RPMI7951 (cell line): ENCODE results near the gene NHLRC4. TPM values are rescaled to one million over a fixed set of nuclear protein-coding genes. Genes with fewer than 3 reads are reported as not detected.

Experiments
- DNase-seq: peaks from one replicate; pipeline ENCODE4 v3.0.0-alpha.2; 2012; ENCODE audit warnings: low read depth
- total RNA-seq: library from RNA; depleted of rRNA; stranded (reverse); fragments of >200 nt; shearing (Covaris generic); gene quantifications from 2 replicates; pipeline ENCODE4 v1.2.3, GENCODE V29; 2014

NHLRC4 gene
- total RNA-seq, 1 experiment from 2014 or later = 0.24 TPM

DNA sequence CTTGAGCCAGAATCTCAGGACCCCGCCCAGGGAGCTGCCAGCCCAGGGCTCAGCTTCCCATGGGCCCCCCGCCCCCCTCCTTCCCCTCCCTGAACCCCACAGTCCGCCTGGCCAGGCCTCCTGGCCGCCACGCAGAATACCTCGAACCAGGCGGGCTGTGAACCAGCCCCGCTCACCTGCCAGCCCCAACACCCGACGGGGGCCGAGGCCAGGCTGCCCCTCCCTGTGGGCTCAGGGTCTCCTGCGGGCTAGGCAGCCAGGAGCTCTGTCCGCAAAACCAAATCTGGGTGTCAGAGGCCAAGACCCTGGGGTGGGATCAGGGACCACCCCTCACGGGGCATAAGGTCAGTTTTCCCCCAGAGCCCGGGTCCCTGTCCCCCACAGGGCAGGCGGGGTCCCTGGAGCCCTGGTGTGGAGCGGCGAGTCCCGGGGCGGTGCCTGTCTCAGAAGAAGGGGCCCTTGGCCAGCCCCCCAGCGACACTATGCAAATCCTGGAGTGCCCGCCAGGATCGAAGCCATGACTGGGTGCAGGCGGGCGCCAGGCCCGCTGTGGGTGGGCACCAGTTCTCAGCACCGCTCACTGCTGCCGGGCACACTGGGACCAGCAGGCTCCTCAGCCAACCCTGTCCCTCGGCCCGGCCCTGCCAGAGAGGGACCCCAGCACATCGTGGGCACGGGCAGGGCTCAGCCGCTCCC is 13.1 kb upstream of the NHLRC4 start:
- no peak for DNase-seq

DNA sequence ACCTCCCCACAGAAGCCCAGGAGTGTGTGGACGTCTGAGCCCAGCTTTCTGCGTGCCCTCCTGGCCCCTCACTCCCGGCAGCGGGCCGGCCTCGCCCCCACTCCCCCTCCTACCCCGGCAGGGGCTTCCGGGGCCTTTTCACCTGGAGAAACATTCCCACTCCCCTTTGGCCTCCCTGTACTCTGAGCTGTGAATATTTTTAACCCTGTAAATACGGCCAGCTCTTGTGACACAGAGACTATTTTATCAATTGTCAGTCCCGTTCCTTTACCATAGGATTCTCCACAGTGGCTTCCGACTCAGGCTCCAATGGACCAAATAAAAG is 12.5 kb upstream of the NHLRC4 start:
- no peak for DNase-seq

GRCh38 chr16:554640-555365 is 12.0 kb upstream of the NHLRC4 start:
- peak; percentile 39 for DNase-seq

- DNase-seq = no peak
Observed at GRCh38 chr16:555528-556473, 11.0 kb upstream of the NHLRC4 start.

GRCh38 chr16:556474-557173 is 10.2 kb upstream of the NHLRC4 start:
- no peak for DNase-seq

DNA sequence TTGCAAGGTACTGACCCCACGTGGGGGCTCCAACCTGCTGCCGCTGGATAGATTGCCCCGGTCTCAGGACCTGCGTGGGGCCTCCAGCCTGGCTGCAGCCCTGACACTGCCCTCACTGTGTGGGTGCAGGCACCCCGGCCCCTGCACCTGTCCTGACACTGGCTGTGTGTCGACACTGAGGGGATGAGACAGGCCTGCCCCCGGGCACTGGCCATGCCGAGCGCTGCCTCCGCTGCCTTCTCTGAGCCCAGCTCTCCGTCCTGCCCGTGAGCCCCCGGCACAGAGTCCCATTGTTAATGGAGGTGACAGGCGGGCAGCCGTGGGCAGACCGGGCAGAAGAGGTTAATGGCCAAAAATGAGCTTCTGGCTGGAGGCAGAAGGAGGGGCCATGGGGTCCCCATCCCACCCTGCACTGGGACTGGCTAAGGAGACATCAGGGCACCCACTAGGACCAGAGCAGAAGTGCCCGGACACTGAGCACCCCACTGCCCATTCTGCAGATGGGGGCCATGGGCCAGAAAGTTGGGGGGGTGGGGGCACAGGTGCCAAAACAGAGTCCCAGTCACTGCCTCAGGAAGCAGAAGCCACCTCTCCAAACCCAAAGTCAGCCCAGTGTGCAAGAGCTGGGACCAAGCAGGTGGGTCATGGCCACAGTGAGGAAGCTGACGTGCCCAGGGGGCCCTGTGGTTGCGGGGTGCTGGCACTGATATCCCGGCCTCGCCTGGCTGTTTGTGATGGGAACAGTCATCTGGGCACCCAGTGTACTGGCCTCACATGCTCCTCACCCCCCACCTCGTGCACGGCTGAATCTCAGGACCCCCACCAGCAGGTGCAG is 9.1 kb upstream of the NHLRC4 start:
- no peak for DNase-seq

DNA sequence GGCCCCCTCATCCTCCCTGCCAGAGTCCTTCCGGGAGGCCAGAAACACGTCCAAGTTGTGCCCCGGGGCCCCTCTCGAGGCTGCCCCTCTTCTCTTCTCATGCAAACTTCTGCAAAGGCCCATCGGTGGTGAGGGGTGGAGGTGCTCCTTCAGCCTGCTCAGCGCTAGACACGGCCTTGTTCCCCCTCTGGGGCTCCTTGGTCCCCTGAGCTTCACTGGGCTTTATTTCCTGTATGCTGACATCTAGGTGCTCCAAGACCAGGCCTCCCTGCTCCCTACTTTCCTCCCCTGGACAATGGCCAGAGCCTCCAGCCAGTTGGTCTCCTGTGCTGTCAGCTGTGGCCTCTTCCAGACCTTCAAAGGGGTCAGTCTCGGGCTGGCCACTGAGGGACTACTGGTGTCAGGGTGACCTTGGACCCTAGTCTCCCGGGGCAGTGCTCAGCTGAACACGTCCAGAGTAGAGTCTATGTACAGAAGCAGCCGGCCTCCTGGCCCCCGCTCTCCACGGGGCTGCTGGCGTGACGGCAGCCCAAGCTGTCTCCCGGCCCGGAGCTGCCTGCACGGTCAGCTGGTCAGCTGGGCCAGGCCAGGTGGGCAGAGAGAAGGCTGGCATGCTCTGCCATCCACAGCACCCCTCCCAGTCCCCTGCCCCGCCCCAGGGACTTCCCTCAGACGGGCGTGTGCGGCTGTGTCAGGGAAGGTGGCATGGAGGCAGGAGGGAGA is 8.3 kb upstream of the NHLRC4 start:
- DNase-seq = no peak

DNA sequence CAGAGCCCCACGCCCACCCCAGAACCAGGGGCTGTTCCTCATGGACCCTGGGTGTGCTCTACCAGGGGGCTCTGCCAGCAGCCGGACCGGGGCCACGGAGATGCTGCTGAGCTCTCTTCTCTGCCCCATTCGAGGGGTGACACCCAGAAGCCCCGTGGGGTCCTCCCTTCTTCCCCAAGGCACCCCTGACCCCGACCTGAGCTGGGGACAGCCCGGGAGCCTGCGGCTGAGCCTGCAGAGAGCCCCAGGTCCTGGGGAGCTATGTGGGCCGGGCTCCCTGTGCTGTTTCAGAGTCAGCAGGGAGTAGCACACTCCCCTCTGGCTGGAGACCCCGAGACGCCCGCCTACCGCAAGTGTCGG is 7.8 kb upstream of the NHLRC4 start:
- DNase-seq = no peak

- DNase-seq = no peak
Observed at GRCh38 chr16:559411-560203, 7.2 kb upstream of the NHLRC4 start.

DNA sequence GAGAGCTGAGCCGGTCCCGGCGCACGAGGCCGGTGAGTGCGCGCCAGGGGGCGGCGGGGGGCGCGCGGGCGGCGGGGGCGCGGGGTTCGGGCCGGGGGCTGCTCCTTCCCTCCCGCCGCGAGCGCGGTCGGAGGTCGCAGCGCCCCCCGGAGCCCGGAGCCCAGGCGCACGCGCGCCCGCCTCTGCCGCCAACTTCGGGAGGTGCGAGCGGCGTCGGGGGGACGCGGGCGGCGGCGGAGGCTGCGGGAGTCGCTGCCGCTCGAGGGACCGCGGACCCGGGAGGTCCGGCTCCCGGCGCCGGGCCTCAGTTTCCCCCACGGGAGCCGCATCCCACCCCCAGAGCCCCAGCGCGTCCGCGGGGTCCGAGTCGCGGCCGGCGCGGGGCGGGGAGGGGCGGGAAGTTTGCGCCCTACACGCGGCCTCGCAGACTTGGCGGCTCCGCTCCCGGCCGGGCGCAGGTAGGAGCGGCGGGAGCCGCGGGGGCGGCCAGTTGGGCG is 6.6 kb upstream of the NHLRC4 start, which contains the start of gene PRR35:
PRR35 (plus strand) TSS at position 191 of the 497 bp plus-strand sequence. CDS start 2,901 bp downstream, outside the sequence.
- DNase-seq = no peak

GRCh38 chr16:560701-561412 is 5.9 kb upstream of the NHLRC4 start:
- no peak for DNase-seq

GRCh38 chr16:561413-561794 is 5.4 kb upstream of the NHLRC4 start:
- DNase-seq = no peak

- no peak for DNase-seq
Observed at GRCh38 chr16:561957-562938, 4.6 kb upstream of the NHLRC4 start.

DNA sequence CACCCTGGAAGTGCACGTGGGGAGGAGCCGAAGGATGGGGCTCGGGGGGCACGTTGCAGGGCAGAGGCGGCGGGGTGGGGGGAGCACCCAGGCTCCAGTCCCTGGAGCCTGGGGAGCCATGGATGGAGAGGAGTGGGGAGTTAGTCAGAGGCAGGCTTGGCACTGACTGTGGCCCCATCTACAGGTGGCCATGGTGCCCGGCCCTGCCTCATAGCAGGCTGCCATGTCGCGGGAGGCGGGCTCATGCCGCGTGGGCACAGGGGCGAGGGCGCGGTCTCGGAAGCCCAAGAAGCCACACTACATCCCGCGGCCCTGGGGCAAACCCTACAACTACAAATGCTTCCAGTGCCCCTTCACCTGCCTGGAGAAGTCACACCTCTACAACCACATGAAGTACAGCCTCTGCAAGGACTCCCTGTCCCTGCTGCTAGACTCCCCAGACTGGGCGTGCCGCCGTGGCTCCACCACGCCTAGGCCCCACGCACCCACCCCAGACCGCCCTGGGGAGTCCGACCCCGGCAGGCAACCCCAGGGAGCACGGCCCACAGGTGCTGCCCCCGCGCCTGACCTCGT is 3.6 kb upstream of the NHLRC4 start:
- no peak for DNase-seq

- no peak for DNase-seq
Observed at GRCh38 chr16:564690-565418, 2.0 kb upstream of the NHLRC4 start.
